ENCODE results near the gene CTPS2. TPM values are rescaled to one million over a fixed set of nuclear protein-coding genes. Genes with fewer than 3 reads are reported as not detected.

The CTPS2 gene
- polyA plus RNA-seq, 3 donors = 1.4 to 3.4 (median 2.8) TPM

DNA sequence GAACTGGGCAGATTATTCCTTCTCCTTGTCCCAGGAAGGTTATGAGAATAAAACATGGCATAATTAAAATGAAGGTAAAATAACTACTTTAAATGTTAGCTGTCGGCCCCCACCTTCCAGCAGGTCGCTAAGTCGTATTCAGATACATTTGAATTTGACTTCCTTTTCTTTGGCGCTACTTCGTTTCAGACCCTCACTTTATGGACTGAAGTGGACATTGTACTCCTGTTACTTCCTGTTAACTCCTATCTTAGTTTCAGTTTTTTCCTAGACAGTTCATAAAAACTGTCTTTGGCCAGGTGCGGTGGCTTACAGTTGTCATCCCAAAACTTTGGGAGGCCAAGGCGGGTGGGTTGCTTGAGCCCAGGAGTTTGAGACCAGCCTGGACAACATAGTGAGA, 12.6 kb upstream of the CTPS2 start:
- Mint-ChIP-seq H3K4me1 (peaks cover 27% of the 10 kb centered on the region), H3K36me3 (peaks cover 3 to 11% of the 10 kb centered on the region in 2 donors), H3K27ac (peak overlapping the region in 4 of 7 donors; percentile 14 to 78 (median 18)), H3K27me3 (ENCODE audit: low read depth in 3 of 3) (peaks cover 0 to 38% (median 0%) of the 10 kb centered on the region in 3 donors), H3K9me3 (peaks cover 0 to 14% (median 3%) of the 10 kb centered on the region in 7 donors), H3K4me3 (no peak overlapping the region)
- Histone ChIP-seq H3K27ac (ENCODE audit: low read depth in 1 of 2, low read length in 2 of 2) (no peak overlapping the region), H3K4me2 (replicated peaks; ENCODE audit: extremely low read depth, low read length, poor library complexity, severe bottlenecking) (no peak overlapping the region), H4K20me1 (ENCODE audit: insufficient read depth, low read length) (peaks cover 27% of the 10 kb centered on the region), H3K9me3 (replicated peaks in 1 of 2; ENCODE audit: control insufficient read depth in 1 of 2, insufficient read depth in 1 of 2, low read length in 2 of 2) (no peaks in the 10 kb centered on the region), H3K4me1 (ENCODE audit: control insufficient read depth in 1 of 2, insufficient read depth in 2 of 2, low read length in 2 of 2) (peaks cover 6 to 13% of the 10 kb centered on the region in 2 donors), H3K27me3 (ENCODE audit: control insufficient read depth in 2 of 2, insufficient read depth in 2 of 2, low read length in 2 of 2) (peaks cover 0 to 2% of the 10 kb centered on the region in 2 donors), H2AFZ (ENCODE audit: insufficient read depth, low read depth, low read length, poor library complexity, severe bottlenecking) (no peak overlapping the region), H3K79me2 (ENCODE audit: insufficient read depth, low read length) (peaks cover 54% of the 10 kb centered on the region), H3K9ac (ENCODE audit: insufficient read depth, low read length, poor library complexity, severe bottlenecking) (no peak overlapping the region), H3K4me3 (replicated peaks in 1 of 3; ENCODE audit: low read depth in 2 of 3, low read length in 3 of 3) (no peak overlapping the region), H3K36me3 (replicated peaks in 1 of 2; ENCODE audit: control insufficient read depth in 1 of 2, insufficient read depth in 2 of 2, low read length in 2 of 2) (no peaks in the 10 kb centered on the region)
- no peak for DNase-seq
- TF ChIP-seq, protein P1, sequence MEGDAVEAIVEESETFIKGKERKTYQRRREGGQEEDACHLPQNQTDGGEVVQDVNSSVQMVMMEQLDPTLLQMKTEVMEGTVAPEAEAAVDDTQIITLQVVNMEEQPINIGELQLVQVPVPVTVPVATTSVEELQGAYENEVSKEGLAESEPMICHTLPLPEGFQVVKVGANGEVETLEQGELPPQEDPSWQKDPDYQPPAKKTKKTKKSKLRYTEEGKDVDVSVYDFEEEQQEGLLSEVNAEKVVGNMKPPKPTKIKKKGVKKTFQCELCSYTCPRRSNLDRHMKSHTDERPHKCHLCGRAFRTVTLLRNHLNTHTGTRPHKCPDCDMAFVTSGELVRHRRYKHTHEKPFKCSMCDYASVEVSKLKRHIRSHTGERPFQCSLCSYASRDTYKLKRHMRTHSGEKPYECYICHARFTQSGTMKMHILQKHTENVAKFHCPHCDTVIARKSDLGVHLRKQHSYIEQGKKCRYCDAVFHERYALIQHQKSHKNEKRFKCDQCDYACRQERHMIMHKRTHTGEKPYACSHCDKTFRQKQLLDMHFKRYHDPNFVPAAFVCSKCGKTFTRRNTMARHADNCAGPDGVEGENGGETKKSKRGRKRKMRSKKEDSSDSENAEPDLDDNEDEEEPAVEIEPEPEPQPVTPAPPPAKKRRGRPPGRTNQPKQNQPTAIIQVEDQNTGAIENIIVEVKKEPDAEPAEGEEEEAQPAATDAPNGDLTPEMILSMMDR (IDR thresholded peaks at IDR 0.05) = no peak
- WGBS (ENCODE audit: insufficient coverage) = no CpG with 5 or more reads among the region's 7 CpGs
- intact Hi-C loops (cut with micrococcal nuclease) = no loop called here

DNA sequence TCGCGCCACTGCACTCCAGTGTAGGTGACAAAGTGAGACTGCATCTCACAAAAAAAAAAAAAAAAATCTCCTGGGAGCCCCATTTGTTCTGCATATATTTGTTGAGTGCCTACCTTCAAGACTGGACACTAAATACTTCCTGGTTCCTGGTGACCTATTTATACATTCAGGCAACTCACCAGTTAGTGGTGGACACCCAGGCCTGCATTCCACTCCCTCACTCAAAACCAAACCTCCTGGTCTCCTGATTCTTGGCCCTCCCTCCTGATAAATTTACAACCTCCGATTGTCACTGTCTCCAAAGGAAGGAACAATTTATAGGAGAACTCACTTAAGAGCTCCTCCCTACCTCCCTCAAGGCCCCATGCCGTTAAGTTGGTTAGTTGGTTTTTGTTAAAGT, 10.0 kb upstream of the CTPS2 start:
- peak overlapping the region in 2 of 7 donors; percentile 63 to 66 for H3K27ac Mint-ChIP-seq
- Histone ChIP-seq H4K20me1 (ENCODE audit: insufficient read depth, low read length) (peaks cover 27% of the 10 kb centered on the region), H3K9me3 (replicated peaks in 1 of 2; ENCODE audit: control insufficient read depth in 1 of 2, insufficient read depth in 1 of 2, low read length in 2 of 2) (peaks cover 0 to 13% of the 10 kb centered on the region in 2 donors), H3K4me2 (replicated peaks; ENCODE audit: extremely low read depth, low read length, poor library complexity, severe bottlenecking) (no peak overlapping the region), H3K9ac (ENCODE audit: insufficient read depth, low read length, poor library complexity, severe bottlenecking) (no peak overlapping the region), H3K27ac (ENCODE audit: low read depth in 1 of 2, low read length in 2 of 2) (no peak overlapping the region), H3K4me3 (replicated peaks in 1 of 3; ENCODE audit: low read depth in 2 of 3, low read length in 3 of 3) (no peak overlapping the region), H3K27me3 (ENCODE audit: control insufficient read depth in 2 of 2, insufficient read depth in 2 of 2, low read length in 2 of 2) (peaks cover 0 to 2% of the 10 kb centered on the region in 2 donors), H3K79me2 (ENCODE audit: insufficient read depth, low read length) (peaks cover 48% of the 10 kb centered on the region), H2AFZ (ENCODE audit: insufficient read depth, low read depth, low read length, poor library complexity, severe bottlenecking) (no peak overlapping the region), H3K36me3 (replicated peaks in 1 of 2; ENCODE audit: control insufficient read depth in 1 of 2, insufficient read depth in 2 of 2, low read length in 2 of 2) (no peaks in the 10 kb centered on the region), H3K4me1 (ENCODE audit: control insufficient read depth in 1 of 2, insufficient read depth in 2 of 2, low read length in 2 of 2) (peaks cover 9 to 28% of the 10 kb centered on the region in 2 donors)
- no peak for DNase-seq
- peaks cover 0 to 22% (median 13%) of the 10 kb centered on the region in 7 donors for H3K9me3 Mint-ChIP-seq
- no CpG with 5 or more reads among the region's 4 CpGs for WGBS (ENCODE audit: insufficient coverage)
- no peak overlapping the region for H3K4me3 Mint-ChIP-seq
- intact Hi-C loops (cut with micrococcal nuclease) = no loop called here
- TF ChIP-seq, protein P1 (IDR thresholded peaks at IDR 0.05) = no peak
- peaks cover 9 to 11% of the 10 kb centered on the region in 2 donors for H3K36me3 Mint-ChIP-seq
- H3K27me3 Mint-ChIP-seq (ENCODE audit: low read depth in 3 of 3) = peaks cover 0 to 49% (median 0%) of the 10 kb centered on the region in 3 donors
- peaks cover 30% of the 10 kb centered on the region for H3K4me1 Mint-ChIP-seq

All from CD14-positive monocyte (primary cell).